ENCODE data around the gene SLC2A11. TPM values are rescaled to one million over a fixed set of nuclear protein-coding genes. Genes with fewer than 3 reads are reported as not detected.

The SLC2A11 gene
- total RNA-seq, 2 experiments from 2014 or later: 9.9 to 11.5 TPM

DNA sequence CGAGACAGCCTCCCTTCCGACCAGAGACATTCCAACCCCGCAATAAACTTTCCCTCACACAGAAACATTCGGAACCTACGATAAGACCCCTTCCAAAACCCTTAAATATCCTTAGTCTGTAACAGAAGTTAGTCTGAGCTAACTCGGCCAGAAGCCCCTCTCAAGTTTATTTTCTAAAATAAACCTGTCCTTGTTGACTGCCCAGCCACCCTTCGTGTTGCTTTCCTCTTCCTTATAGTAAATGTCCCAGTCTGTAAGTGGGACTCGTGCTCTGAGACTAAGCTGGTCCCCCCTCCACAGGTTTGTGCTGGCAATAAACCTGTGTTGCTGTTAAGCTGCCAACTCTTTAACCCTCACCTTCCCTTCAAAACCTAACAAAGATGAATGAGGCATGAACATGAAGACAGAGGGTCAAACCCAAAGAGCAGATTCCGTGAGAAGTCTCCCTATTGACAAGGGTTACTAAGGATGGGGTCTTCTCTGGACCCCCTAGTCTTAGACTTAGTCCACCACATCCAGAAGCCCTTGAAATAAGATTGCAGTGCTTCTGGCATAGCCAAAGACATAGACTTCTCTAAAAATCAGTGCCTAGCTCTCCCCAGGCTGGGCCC, 54.7 kb downstream of the SLC2A11 start:
- peaks cover 17% of the 10 kb centered on the region for H3K4me1 Mint-ChIP-seq (ENCODE audit: low read depth)
- ATAC-seq (ENCODE audit: poor library complexity) (no peak), DNase-seq (no peak)
- H3K9me3 ChIP-seq (ENCODE audit: control insufficient read depth in 1 of 2, insufficient read depth in 1 of 2, low read length in 2 of 2): no peaks in the 10 kb centered on the region
- H3K36me3 ChIP-seq (ENCODE audit: insufficient read depth, low read length): no peaks in the 10 kb centered on the region
- peaks cover 11% of the 10 kb centered on the region for H3K4me1 ChIP-seq (ENCODE audit: insufficient read depth, low read length)
- H3K4me3 ChIP-seq (ENCODE audit: low read length): no peak overlapping the region
- ChIA-PET POLR2A (interaction anchor here (0.7 to 2.6 kb wide), 4 partner anchors 19 to 1727 kb away, joined by 3 to 89 read pairs (median 11); partner anchors contain the start of genes MIF and SLC2A11), CTCF (interaction anchor here (1.6 kb wide), 1 partner anchor 18 kb away, joined by 13 read pairs; the partner anchor contains the start of gene MIF)
- H3K36me3 Mint-ChIP-seq (ENCODE audit: low read depth): no peaks in the 10 kb centered on the region
- no peaks in the 10 kb centered on the region for H3K9me3 Mint-ChIP-seq
- H3K4me3 Mint-ChIP-seq: peak overlapping the region; percentile 49
- TF ChIP-seq, protein P1, sequence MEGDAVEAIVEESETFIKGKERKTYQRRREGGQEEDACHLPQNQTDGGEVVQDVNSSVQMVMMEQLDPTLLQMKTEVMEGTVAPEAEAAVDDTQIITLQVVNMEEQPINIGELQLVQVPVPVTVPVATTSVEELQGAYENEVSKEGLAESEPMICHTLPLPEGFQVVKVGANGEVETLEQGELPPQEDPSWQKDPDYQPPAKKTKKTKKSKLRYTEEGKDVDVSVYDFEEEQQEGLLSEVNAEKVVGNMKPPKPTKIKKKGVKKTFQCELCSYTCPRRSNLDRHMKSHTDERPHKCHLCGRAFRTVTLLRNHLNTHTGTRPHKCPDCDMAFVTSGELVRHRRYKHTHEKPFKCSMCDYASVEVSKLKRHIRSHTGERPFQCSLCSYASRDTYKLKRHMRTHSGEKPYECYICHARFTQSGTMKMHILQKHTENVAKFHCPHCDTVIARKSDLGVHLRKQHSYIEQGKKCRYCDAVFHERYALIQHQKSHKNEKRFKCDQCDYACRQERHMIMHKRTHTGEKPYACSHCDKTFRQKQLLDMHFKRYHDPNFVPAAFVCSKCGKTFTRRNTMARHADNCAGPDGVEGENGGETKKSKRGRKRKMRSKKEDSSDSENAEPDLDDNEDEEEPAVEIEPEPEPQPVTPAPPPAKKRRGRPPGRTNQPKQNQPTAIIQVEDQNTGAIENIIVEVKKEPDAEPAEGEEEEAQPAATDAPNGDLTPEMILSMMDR (IDR thresholded peaks at IDR 0.05): no peak
- intact Hi-C loops (cut with DNase I, micrococcal nuclease): loop anchor here in 1 of 2 experiments (5.0 to 10.0 kb wide), 6 partner anchors 195 to 892 kb away; partner anchors contain the start of genes GNAZ, GUCD1, SGSM1 and SNRPD3
- H3K27ac Mint-ChIP-seq: no peak overlapping the region
- H3K27ac ChIP-seq (ENCODE audit: low read depth in 1 of 2, low read length in 2 of 2): no peak overlapping the region
- no peaks in the 10 kb centered on the region for H3K27me3 ChIP-seq (ENCODE audit: control insufficient read depth in 1 of 2, insufficient read depth in 2 of 2, low read length in 2 of 2)
- H3K27me3 Mint-ChIP-seq: no peaks in the 10 kb centered on the region

GRCh38 chr22:23913306-23913660, 55.6 kb downstream of the SLC2A11 start:
- peaks cover 17% of the 10 kb centered on the region for H3K4me1 Mint-ChIP-seq (ENCODE audit: low read depth)
- peak overlapping the region; percentile 85 for H3K27ac Mint-ChIP-seq
- Histone ChIP-seq H3K27me3 (ENCODE audit: control insufficient read depth in 1 of 2, insufficient read depth in 2 of 2, low read length in 2 of 2) (no peaks in the 10 kb centered on the region), H3K27ac (ENCODE audit: low read depth in 1 of 2, low read length in 2 of 2) (peak overlapping the region; percentile 81 to 89), H3K4me3 (ENCODE audit: low read length) (peak overlapping the region; percentile 85), H3K4me1 (ENCODE audit: insufficient read depth, low read length) (peaks cover 11% of the 10 kb centered on the region), H3K9me3 (ENCODE audit: control insufficient read depth in 1 of 2, insufficient read depth in 1 of 2, low read length in 2 of 2) (no peaks in the 10 kb centered on the region), H3K36me3 (ENCODE audit: insufficient read depth, low read length) (no peaks in the 10 kb centered on the region)
- ATAC-seq (ENCODE audit: poor library complexity): no peak
- CTCF ChIA-PET: interaction anchor here (1.6 kb wide), 1 partner anchor 19 kb away, joined by 13 read pairs; the partner anchor contains the start of gene MIF
- TF ChIP-seq, protein P1 (IDR thresholded peaks at IDR 0.05): no peak
- no peaks in the 10 kb centered on the region for H3K9me3 Mint-ChIP-seq
- POLR2A ChIA-PET: interaction anchor here (0.6 to 2.6 kb wide), 13 partner anchors 10 to 642 kb away, joined by 3 to 89 read pairs (median 4); partner anchors contain the start of genes CABIN1, GUCD1, MIF and SLC2A11
- no peaks in the 10 kb centered on the region for H3K27me3 Mint-ChIP-seq
- H3K4me3 Mint-ChIP-seq: peak overlapping the region; percentile 88
- intact Hi-C loops (cut with DNase I, micrococcal nuclease): loop anchor here in 1 of 2 experiments (5.0 to 10.0 kb wide), 6 partner anchors 196 to 892 kb away; partner anchors contain the start of genes GNAZ, GUCD1, SGSM1 and SNRPD3
- no peak for DNase-seq
- no peaks in the 10 kb centered on the region for H3K36me3 Mint-ChIP-seq (ENCODE audit: low read depth)

DNA sequence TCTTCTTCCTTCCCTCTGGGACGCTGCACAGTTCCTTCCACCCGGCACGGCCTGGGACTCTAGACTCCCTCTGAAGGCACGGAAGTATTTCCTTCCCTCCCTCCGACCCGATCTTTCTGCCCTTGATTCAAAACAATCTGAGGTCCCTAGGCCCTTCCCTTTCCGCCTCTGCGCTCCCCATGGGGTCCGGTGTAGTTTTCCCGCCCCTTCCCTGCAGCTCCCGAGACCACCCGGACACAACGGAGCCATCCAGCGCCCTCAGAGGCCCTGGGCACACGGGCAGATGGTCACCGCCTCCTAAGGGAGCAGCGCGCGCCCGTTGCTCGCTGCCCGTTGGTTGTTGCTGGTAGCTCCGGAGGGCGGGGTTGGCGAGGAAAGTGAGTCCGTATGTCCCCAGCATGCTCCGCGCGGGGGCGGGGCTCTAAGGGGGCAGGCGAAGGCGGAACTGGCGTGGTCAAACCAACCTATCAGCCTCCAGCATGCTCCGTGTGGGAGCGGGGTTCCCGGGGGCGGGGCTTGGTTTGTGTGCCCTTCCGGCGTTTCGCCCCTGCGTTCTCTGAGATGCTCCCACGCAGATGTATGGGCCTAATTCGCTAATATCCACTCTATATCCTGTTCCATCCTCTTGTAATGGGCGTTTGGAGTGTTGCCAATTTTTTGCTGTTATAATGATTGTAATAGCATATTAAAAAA, 56.1 kb downstream of the SLC2A11 start:
- POLR2A ChIA-PET: interaction anchor here (0.6 to 2.6 kb wide), 13 partner anchors 11 to 641 kb away, joined by 3 to 89 read pairs (median 4); partner anchors contain the start of genes CABIN1, GUCD1, MIF and SLC2A11

More for the DNA sequence above, 56.1 kb downstream of the SLC2A11 start:
- Histone ChIP-seq H3K27me3 (ENCODE audit: control insufficient read depth in 1 of 2, insufficient read depth in 2 of 2, low read length in 2 of 2) (no peaks in the 10 kb centered on the region), H3K36me3 (ENCODE audit: insufficient read depth, low read length) (no peaks in the 10 kb centered on the region), H3K4me3 (ENCODE audit: low read length) (peak overlapping the region; percentile 85), H3K27ac (ENCODE audit: low read depth in 1 of 2, low read length in 2 of 2) (peak overlapping the region; percentile 81 to 89), H3K9me3 (ENCODE audit: control insufficient read depth in 1 of 2, insufficient read depth in 1 of 2, low read length in 2 of 2) (no peaks in the 10 kb centered on the region), H3K4me1 (ENCODE audit: insufficient read depth, low read length) (peaks cover 11% of the 10 kb centered on the region)
- no peaks in the 10 kb centered on the region for H3K36me3 Mint-ChIP-seq (ENCODE audit: low read depth)
- peaks cover 17% of the 10 kb centered on the region for H3K4me1 Mint-ChIP-seq (ENCODE audit: low read depth)
- TF ChIP-seq, protein P1 (IDR thresholded peaks at IDR 0.05): no peak
- DNase-seq (peak; percentile 97 to 100 (median 99)), ATAC-seq (ENCODE audit: poor library complexity) (peak; percentile 99)
- intact Hi-C loops (cut with DNase I, micrococcal nuclease): loop anchor here (1.0 to 10.0 kb wide), 8 partner anchors 19 to 891 kb away; partner anchors contain the start of genes MIF (in 2 of the 2), GNAZ (in 1 of the 2), GUCD1 (in 1 of the 2) and SGSM1 (in 1 of the 2)
- peak overlapping the region; percentile 88 for H3K4me3 Mint-ChIP-seq
- CTCF ChIA-PET: interaction anchor here (1.6 kb wide), 1 partner anchor 20 kb away, joined by 13 read pairs; the partner anchor contains the start of gene MIF
- no peaks in the 10 kb centered on the region for H3K27me3 Mint-ChIP-seq
- H3K9me3 Mint-ChIP-seq: no peaks in the 10 kb centered on the region
- H3K27ac Mint-ChIP-seq: peak overlapping the region; percentile 85

All from CD4-positive, alpha-beta T cell (primary cell).